Spleen (tissue), 11 donors: Measurements from ENCODE around the gene NCLN. TPM values are rescaled to one million over a fixed set of nuclear protein-coding genes. Genes with fewer than 3 reads are reported as not detected.

Experiments
- DNase-seq: peaks from one replicate; pipeline ENCODE4 v3.0.0-alpha.2; 2020
- H3K27ac ChIP-seq, 8 donors: fragments of 200-600 bp; sonication (generic) in 7 of 8; 1 replicate in 4 of 8; 2 replicates in 4 of 8; pipeline versions ENCODE4 v1.5.0 to v1.8.0; 2016 to 2021; ENCODE audit warnings: inconsistent platforms in 4 of 8, mild to moderate bottlenecking in 4 of 8, moderate library complexity in 1 of 8
- H3K27me3 ChIP-seq, 7 donors: fragments of 200-600 bp; sonication (generic) in 6 of 7; replicated peaks in 1 of 7; 1 replicate in 4 of 7; 2 replicates in 3 of 7; pipeline versions ENCODE4 v1.5.0 to v1.8.0; 2016 to 2021; ENCODE audit warnings: inconsistent platforms in 3 of 7, mild to moderate bottlenecking in 1 of 7
- H3K36me3 ChIP-seq, 6 donors: fragments of 200-600 bp; sonication (generic) in 5 of 6; 1 replicate in 4 of 6; 2 replicates in 2 of 6; pipeline versions ENCODE4 v1.5.0 to v1.8.0; 2016 to 2021; ENCODE audit warnings: inconsistent platforms in 2 of 6
- H3K4me1 ChIP-seq, 6 donors: fragments of 200-600 bp; sonication (generic) in 5 of 6; 1 replicate in 3 of 6; 2 replicates in 3 of 6; pipeline versions ENCODE4 v1.5.0 to v1.8.0; 2016 to 2021; ENCODE audit warnings: inconsistent platforms in 3 of 6
- H3K4me3 ChIP-seq, 8 donors: fragments of 200-600 bp; sonication (generic) in 7 of 8; 1 replicate in 4 of 8; 2 replicates in 4 of 8; pipeline versions ENCODE4 v1.5.0 to v1.8.0; 2016 to 2021; ENCODE audit warnings: inconsistent platforms in 4 of 8, mild to moderate bottlenecking in 4 of 8, moderate library complexity in 2 of 8
- H3K9me3 ChIP-seq, 8 donors: fragments of 200-600 bp; sonication (generic) in 7 of 8; 1 replicate in 4 of 8; 2 replicates in 4 of 8; pipeline versions ENCODE4 v1.5.0 to v1.8.0; 2016 to 2021; ENCODE audit warnings: inconsistent platforms in 4 of 8
- POLR2A ChIP-seq, 3 donors: fragments of 450-650 bp; IDR thresholded peaks; one replicate each; pipeline ENCODE4 v1.5.1; 2017; ENCODE audit warnings: antibody characterized with exemption in 3 of 3, mild to moderate bottlenecking in 1 of 3
- POLR2AphosphoS5 ChIP-seq, 3 donors: sonication (generic); formaldehyde crosslinking; IDR thresholded peaks; one replicate each; pipeline ENCODE4 v1.5.1; 2017; ENCODE audit warnings: antibody characterized with exemption in 3 of 3
- WGBS, 5 donors: extraction: QIAGEN DNeasy Blood & Tissue Kit in 3 of 5; methylation state at CpG; one replicate each; pipeline versions ENCODE4 v1.1.5 to v1.1.7; 2013 to 2018; 5-methylcytosine and 5-hydroxymethylcytosine counted together
- intact Hi-C: fragments of 100-400 bp; cut with DNase I; formaldehyde crosslinking; loops from one replicate; pipeline ENCODE4 v1.15.0; 2023; ENCODE audit warnings: low total_unique reads
- polyA plus RNA-seq, 3 donors: library from polyadenylated mRNA; stranded (reverse); fragments of 200-250 nt; gene quantifications; one replicate each; pipeline ENCODE4 v1.2.1, GENCODE V29; 2013
- total RNA-seq, 7 donors: library from RNA; depleted of rRNA in 3 of 7; stranded (reverse); fragments of >200 nt in 3 of 7; fragmentation: NEBNext Ultra II Directional in 4 of 7; extraction: Animal tissue kit (Norgen Biotek cat#: 25700) in 4 of 7; gene quantifications; one replicate each; pipeline versions ENCODE4 v1.1.0 to v1.2.1, GENCODE V29; 2016 to 2021
- TF ChIP-seq, protein P1 (sequence below), 11 experiments: fragments of 200-600 bp in 7 of 11; fragments of 450-650 bp in 4 of 11; sonication (generic) in 4 of 11; IDR thresholded peaks in 8 of 11; conservative IDR thresholded peaks in 3 of 11; 1 replicate in 7 of 11; 2 replicates in 4 of 11; pipeline versions ENCODE4 v1.4.0 to v1.8.0; 2016 to 2021; ENCODE audit warnings: antibody characterized with exemption in 11 of 11, inconsistent platforms in 4 of 11, mild to moderate bottlenecking in 1 of 11
- donor health status: healthy with polysubstance abuse.
- donor health status: DM: no; HTN: no; CAD: no; lungs with moderate emphysema.
- donor health status: DM: no; HTN: no; CAD: no.
- donor health status: Bipolar disorder and iron deficiency.
- donor health status: healthy.
- donor health status: DM: no; HTN: no; CAD: no.
- donor health status: DM: yes; HTN: yes; CAD: no.

Gene NCLN
- total and polyA plus RNA-seq, 10 donors = 37.8 to 89.5 (median 48.9) TPM

DNA sequence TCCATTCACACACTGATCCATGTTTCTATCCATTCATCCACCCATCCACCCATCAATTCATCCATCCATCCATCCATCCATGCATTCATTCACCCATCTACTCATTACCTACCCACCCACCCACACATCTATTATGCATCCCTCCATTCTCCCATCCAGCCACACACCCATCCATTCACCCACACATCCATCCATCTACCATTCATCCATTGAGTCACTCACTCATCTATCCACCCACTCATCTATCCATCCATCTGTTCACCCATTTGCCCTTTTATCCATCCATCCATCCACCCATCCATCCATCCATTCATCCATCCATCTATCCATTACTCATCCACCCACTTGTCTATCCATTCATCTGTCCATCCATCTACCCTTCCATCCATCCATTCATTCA, 68.8 kb downstream of the NCLN start:
- Histone ChIP-seq H3K27ac (no peak overlapping the region), H3K36me3 (no peaks in the 10 kb centered on the region), H3K4me1 (no peaks in the 10 kb centered on the region), H3K27me3 (peaks cover 0 to 54% (median 6%) of the 10 kb centered on the region in 7 donors), H3K4me3 (no peak overlapping the region), H3K9me3 (peaks cover 0 to 15% (median 10%) of the 10 kb centered on the region in 8 donors)
- intact Hi-C loops = no loop called here
- TF ChIP-seq, protein P1, sequence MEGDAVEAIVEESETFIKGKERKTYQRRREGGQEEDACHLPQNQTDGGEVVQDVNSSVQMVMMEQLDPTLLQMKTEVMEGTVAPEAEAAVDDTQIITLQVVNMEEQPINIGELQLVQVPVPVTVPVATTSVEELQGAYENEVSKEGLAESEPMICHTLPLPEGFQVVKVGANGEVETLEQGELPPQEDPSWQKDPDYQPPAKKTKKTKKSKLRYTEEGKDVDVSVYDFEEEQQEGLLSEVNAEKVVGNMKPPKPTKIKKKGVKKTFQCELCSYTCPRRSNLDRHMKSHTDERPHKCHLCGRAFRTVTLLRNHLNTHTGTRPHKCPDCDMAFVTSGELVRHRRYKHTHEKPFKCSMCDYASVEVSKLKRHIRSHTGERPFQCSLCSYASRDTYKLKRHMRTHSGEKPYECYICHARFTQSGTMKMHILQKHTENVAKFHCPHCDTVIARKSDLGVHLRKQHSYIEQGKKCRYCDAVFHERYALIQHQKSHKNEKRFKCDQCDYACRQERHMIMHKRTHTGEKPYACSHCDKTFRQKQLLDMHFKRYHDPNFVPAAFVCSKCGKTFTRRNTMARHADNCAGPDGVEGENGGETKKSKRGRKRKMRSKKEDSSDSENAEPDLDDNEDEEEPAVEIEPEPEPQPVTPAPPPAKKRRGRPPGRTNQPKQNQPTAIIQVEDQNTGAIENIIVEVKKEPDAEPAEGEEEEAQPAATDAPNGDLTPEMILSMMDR (IDR thresholded peaks at IDR 0.05 in 8 of 11, conservative IDR thresholded peaks at IDR 0.05 in 3 of 11) = no peak
- TF ChIP-seq POLR2AphosphoS5 (IDR thresholded peaks at IDR 0.05) = no peak
- no peak for TF ChIP-seq POLR2A (IDR thresholded peaks at IDR 0.05)
- no peak for DNase-seq

DNA sequence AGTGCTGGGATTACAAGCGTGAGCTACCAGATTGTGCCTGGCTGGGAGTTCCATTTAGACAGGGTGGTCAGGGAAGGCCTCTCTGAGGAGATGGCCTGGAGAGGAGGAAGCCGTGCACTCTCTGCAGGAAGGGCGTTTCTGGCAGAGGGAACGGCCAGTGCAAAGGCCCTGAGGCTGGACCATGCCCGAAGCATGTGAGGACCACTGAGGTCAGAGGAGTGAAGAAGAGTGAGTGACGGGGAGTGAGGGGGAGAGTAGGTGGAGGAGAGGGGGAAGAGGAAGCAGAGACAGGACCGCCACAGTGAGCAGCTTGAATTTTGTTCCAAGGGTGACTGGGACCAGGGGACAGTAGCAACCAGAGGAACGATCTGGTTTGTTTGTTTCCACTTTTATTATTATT, 71.3 kb downstream of the NCLN start:
- Histone ChIP-seq H3K36me3 (no peaks in the 10 kb centered on the region), H3K9me3 (peaks cover 0 to 15% (median 10%) of the 10 kb centered on the region in 8 donors), H3K27ac (no peak overlapping the region), H3K27me3 (peaks cover 0 to 46% (median 2%) of the 10 kb centered on the region in 7 donors), H3K4me1 (no peaks in the 10 kb centered on the region), H3K4me3 (no peak overlapping the region)
- intact Hi-C loops = no loop called here
- DNase-seq = no peak
- WGBS, 5 donors = 80 to 89% (median 82%) methylated on average over 8 of the region's 8 CpGs
- TF ChIP-seq POLR2AphosphoS5 (IDR thresholded peaks at IDR 0.05) = no peak
- TF ChIP-seq, protein P1 (IDR thresholded peaks at IDR 0.05 in 8 of 11, conservative IDR thresholded peaks at IDR 0.05 in 3 of 11) = no peak
- TF ChIP-seq POLR2A (IDR thresholded peaks at IDR 0.05) = no peak

Other genes starting within 250 kb of the NCLN start
- gene ZNF77, start 241.0 kb upstream of the NCLN start, total RNA-seq = 1 to 10 TPM; 3.9 to 7.5 (median 4.5) TPM
- 1 to 10 TPM; 2.2 to 2.9 (median 2.8) TPM for gene ZNF77, start 241.0 kb upstream of the NCLN start, polyA plus RNA-seq
- gene TLE6, start 208.4 kb upstream of the NCLN start, total RNA-seq = 1 to 10 TPM in 5 of 7 donors, under 1 TPM in 2; 0.60 to 4.1 (median 1.4) TPM
- gene TLE6, start 208.4 kb upstream of the NCLN start, polyA plus RNA-seq = 1 to 10 TPM; 1.9 to 2.7 (median 2.2) TPM
- gene TLE2, start 156.7 kb upstream of the NCLN start, total RNA-seq = 10 to 100 TPM; 31.7 to 88.0 (median 40.2) TPM
- gene TLE2, start 156.7 kb upstream of the NCLN start, polyA plus RNA-seq = 10 to 100 TPM; 12.0 to 46.7 (median 22.8) TPM
- 100 to 1,000 TPM; 325 to 569 (median 425) TPM for gene TLE5, start 123.4 kb upstream of the NCLN start, total RNA-seq
- 100 to 1,000 TPM; 428 to 618 (median 514) TPM for gene TLE5, start 123.4 kb upstream of the NCLN start, polyA plus RNA-seq
- gene GNA11, start 91.6 kb upstream of the NCLN start, total RNA-seq = 10 to 100 TPM; 22.6 to 41.5 (median 33.4) TPM
- 10 to 100 TPM in 1 of 3 donors, 1 to 10 TPM in 2; 5.1 to 22.7 (median 6.1) TPM for gene GNA11, start 91.6 kb upstream of the NCLN start, polyA plus RNA-seq
- 10 to 100 TPM in 6 of 7 donors, 1 to 10 TPM in 1; 9.8 to 24.9 (median 12.7) TPM for gene GNA15, start 49.9 kb upstream of the NCLN start, total RNA-seq
- gene GNA15, start 49.9 kb upstream of the NCLN start, polyA plus RNA-seq = 1 to 10 TPM; 3.8 to 7.6 (median 5.2) TPM
- gene S1PR4, start 7.2 kb upstream of the NCLN start, total RNA-seq = 100 to 1,000 TPM in 2 of 7 donors, 10 to 100 TPM in 5; 46.3 to 171 (median 64.4) TPM
- gene S1PR4, start 7.2 kb upstream of the NCLN start, polyA plus RNA-seq = 10 to 100 TPM; 44.7 to 68.9 (median 59.6) TPM
- gene CELF5, start 38.7 kb downstream of the NCLN start, total RNA-seq = under 1 TPM in 2 of 7 donors, not detected in 5; 0.10 to 0.19 TPM
- gene CELF5, start 38.7 kb downstream of the NCLN start, polyA plus RNA-seq = under 1 TPM in 1 of 3 donors, not detected in 2; 0.05 TPM
- gene NFIC, start 180.7 kb downstream of the NCLN start, total RNA-seq = 100 to 1,000 TPM in 2 of 7 donors, 10 to 100 TPM in 5; 65.4 to 125 (median 77.1) TPM
- gene NFIC, start 180.7 kb downstream of the NCLN start, polyA plus RNA-seq = 10 to 100 TPM in 1 of 3 donors, 1 to 10 TPM in 2; 4.1 to 23.4 (median 4.2) TPM